HG03139 (cell line): ENCODE data around the gene TMEM108.

Experiments
- ATAC-seq: cut with Tn5 transposase; IDR thresholded peaks from one replicate; pipeline ENCODE4 v1.9.1; 2021; ENCODE audit not compliant: unreplicated experiment

Gene TMEM108

GRCh38 chr3:133410191-133410892, 372.2 kb downstream of the TMEM108 start:
- ATAC-seq = no peak

GRCh38 chr3:133412183-133413132, 374.3 kb downstream of the TMEM108 start:
- no peak for ATAC-seq

- no peak for ATAC-seq
Measured at GRCh38 chr3:133413161-133414020, 375.2 kb downstream of the TMEM108 start.

GRCh38 chr3:133414021-133414392, 375.8 kb downstream of the TMEM108 start:
- ATAC-seq = no peak

- no peak for ATAC-seq
Measured at GRCh38 chr3:133418361-133418760, 380.2 kb downstream of the TMEM108 start.

- no peak for ATAC-seq
Measured at GRCh38 chr3:133419151-133419909, 381.1 kb downstream of the TMEM108 start.

- ATAC-seq = no peak
Measured at GRCh38 chr3:133424937-133425869, 387.0 kb downstream of the TMEM108 start.

GRCh38 chr3:133425898-133426297, 387.7 kb downstream of the TMEM108 start:
- no peak for ATAC-seq

- no peak for ATAC-seq
Measured at GRCh38 chr3:133426721-133427120, 388.5 kb downstream of the TMEM108 start.

- no peak for ATAC-seq
Measured at GRCh38 chr3:133428552-133428951, 390.4 kb downstream of the TMEM108 start.

- ATAC-seq = no peak
Measured at GRCh38 chr3:133429063-133429462, 390.9 kb downstream of the TMEM108 start.

- ATAC-seq = no peak
Measured at GRCh38 chr3:133439563-133439962, 401.4 kb downstream of the TMEM108 start.

- no peak for ATAC-seq
Measured at GRCh38 chr3:133440652-133441051, 402.5 kb downstream of the TMEM108 start.

GRCh38 chr3:133441867-133442270, 403.7 kb downstream of the TMEM108 start:
- peak; percentile 69 for ATAC-seq

GRCh38 chr3:133442518-133442917, 404.3 kb downstream of the TMEM108 start:
- no peak for ATAC-seq

GRCh38 chr3:133443649-133444422, 405.6 kb downstream of the TMEM108 start:
- ATAC-seq = no peak

- ATAC-seq = no peak
Measured at GRCh38 chr3:133444423-133444774, 406.2 kb downstream of the TMEM108 start.

- ATAC-seq = no peak
Measured at GRCh38 chr3:133445108-133445507, 406.9 kb downstream of the TMEM108 start.
